Measurements from ENCODE around the gene POLR3E.
"Not testable (repeated sequence)": the region's sequence is repeated elsewhere in the genome, so short reads cannot be mapped to it uniquely, and the experiment has no call there.

The POLR3E gene

GRCh38 chr16:22293137-22294106 lies 3.8 kb upstream of the POLR3E start:
- no peak for DNase-seq (ENCODE audit: low read depth, low spot score)

- no peak for DNase-seq (ENCODE audit: low read depth, low spot score)
Observed at GRCh38 chr16:22296225-22297113, 740 bp upstream of the POLR3E start.

DNA sequence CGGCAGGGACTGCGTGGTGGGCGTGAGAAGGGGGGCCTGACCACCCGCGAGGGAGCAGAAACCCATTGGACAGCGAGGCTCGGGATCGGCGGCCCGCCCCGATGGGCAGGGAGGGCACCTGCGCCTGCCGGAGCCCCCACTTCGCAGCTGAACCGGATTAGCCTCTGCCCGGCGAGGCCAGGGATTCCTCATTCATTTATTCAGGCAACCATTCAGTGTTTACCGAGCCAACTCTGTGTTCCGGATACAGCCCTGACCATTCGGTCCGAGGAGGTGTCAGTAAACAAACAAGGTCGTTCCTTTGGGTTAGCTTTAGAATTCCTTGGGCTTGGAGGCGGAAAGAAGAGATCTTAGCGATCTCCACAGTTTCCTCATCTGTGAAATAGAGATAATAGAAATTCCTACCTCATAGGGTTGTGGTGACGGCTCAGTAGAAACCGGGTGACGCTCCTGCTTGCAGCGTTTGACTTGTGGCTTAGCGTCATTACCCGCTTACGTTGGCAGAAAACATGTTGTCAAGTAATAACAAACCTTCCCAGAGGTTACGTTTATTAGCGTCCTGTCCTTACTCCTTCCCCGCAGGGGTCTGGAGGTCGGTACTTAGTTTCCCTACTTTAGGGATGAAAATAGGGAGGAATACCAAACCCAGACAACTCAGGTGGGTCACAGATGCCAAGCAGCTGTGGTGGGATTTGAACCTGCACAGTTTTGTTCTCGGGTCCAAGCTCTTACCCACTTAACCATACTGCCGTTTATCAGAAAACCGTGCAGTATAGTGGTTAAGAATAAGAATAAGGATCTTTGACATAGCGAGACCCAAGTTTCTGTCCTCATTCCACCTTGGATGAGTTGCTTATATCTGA lies 893 bp downstream of the POLR3E start:
- DNase-seq (ENCODE audit: low read depth, low spot score) = peak; percentile 94

DNA sequence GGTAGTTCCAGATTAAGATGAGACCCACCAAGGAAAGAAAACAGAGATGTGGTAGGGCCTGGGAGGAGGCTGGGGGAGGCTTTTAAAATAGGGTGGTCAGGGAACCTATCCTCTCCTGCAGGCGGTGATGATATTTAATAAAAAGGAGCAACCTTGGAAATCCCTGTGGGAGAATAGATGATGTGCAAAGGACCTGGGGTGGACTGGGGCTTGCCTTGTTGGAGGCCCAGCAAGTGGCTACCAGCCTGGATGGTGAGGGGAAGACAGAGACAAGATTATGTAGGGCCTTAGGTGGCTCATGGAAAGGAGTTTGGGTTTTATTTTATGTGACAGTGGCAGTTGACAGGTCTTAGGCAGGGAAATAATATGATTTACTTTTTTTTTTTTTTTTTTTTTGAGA lies 1.8 kb downstream of the POLR3E start:
- no peak for DNase-seq (ENCODE audit: low read depth, low spot score)

DNA sequence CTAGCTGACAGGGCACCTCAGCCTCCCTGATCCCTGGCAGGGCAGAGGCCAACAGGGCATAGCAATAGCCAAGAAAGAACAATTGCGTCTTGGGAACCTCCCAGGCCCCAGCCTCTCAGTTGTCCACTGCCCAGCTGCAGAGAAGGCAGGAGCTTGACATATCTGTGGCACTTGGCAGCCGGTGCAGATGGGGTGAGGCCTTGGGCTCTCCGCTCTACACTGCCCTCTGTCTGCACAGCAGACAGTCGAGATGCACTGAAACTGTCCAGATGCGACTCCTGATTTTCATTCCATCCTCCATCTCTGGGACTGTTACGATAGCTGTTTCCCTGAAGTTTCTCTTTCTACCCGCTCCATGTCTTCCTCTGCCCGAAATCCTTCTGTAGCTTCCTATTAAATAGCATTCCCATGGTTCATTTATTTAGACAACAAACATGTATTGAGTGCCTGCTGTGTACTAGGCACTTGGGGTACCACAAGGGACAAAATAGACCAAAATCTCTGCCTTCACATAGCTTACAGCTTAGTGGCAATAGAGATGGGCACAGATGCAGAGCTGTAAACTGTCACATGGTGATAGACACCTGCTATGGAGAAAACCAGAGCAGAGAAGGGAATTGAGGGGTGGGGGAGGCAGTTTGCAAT lies 3.3 kb downstream of the POLR3E start:
- DNase-seq (ENCODE audit: low read depth, low spot score) = peak; percentile 68

DNA sequence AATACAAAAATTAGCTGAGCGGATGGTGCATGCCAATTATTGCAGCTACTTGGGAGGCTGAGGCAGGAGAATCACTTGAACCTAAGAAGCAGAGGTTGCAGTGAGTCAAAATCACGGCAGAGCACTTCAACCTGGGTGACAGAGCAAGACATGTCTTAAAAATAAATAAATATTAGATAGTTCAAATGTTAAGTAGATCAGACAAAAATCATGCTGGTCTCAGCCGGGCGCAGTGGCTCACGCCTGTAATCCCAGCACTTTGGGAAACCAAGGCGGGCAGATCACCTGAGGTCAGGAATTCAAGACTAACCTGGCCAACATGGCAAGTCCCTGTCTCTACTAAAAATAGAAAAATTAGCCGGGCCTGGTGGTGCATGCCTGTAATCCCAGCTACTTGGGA lies 4.2 kb downstream of the POLR3E start:
- not testable (repeated sequence) for DNase-seq (ENCODE audit: low read depth, low spot score)

GRCh38 chr16:22302776-22303363 lies 5.7 kb downstream of the POLR3E start:
- DNase-seq (ENCODE audit: low read depth, low spot score) = no peak

GRCh38 chr16:22304411-22304810 lies 7.2 kb downstream of the POLR3E start:
- no peak for DNase-seq (ENCODE audit: low read depth, low spot score)

GRCh38 chr16:22306788-22307187 lies 9.6 kb downstream of the POLR3E start:
- no peak for DNase-seq (ENCODE audit: low read depth, low spot score)

GRCh38 chr16:22307838-22308237 lies 10.6 kb downstream of the POLR3E start:
- DNase-seq (ENCODE audit: low read depth, low spot score) = no peak

DNA sequence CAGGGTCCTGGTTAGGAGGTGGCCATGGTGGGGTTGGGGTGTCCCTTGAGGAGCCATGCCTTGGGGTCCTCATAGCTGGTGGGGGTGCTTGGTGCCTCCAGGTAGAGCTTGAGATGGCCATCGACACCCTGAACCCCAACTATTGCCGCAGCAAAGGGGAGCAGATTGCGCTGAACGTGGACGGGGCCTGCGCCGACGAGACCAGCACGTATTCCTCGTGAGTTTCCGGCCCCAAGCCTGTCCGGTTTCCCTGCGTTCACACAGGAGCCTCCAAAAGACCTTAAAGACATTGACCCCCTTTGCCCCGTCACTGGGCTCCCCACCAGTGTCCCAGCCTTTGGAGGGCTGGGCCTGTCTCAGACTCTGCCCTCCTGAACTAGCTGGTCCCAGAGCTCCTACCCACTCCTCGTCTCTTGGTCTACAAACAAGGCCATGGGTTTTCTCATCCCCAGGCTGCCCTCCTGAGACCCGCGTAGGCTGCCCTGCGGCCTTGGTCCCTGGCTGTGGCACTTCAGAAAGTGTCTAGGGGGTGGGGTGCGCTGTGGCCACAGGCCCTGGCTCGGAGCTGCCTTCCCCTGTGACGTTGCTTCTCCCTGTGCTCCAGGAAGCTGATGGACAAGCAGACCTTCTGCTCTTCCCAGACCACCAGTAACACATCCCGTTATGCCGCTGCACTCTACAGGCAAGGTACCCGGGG lies 11.8 kb downstream of the POLR3E start:
- no peak for DNase-seq (ENCODE audit: low read depth, low spot score)

- no peak for DNase-seq (ENCODE audit: low read depth, low spot score)
Observed at GRCh38 chr16:22311520-22311919, 14.3 kb downstream of the POLR3E start.

DNA sequence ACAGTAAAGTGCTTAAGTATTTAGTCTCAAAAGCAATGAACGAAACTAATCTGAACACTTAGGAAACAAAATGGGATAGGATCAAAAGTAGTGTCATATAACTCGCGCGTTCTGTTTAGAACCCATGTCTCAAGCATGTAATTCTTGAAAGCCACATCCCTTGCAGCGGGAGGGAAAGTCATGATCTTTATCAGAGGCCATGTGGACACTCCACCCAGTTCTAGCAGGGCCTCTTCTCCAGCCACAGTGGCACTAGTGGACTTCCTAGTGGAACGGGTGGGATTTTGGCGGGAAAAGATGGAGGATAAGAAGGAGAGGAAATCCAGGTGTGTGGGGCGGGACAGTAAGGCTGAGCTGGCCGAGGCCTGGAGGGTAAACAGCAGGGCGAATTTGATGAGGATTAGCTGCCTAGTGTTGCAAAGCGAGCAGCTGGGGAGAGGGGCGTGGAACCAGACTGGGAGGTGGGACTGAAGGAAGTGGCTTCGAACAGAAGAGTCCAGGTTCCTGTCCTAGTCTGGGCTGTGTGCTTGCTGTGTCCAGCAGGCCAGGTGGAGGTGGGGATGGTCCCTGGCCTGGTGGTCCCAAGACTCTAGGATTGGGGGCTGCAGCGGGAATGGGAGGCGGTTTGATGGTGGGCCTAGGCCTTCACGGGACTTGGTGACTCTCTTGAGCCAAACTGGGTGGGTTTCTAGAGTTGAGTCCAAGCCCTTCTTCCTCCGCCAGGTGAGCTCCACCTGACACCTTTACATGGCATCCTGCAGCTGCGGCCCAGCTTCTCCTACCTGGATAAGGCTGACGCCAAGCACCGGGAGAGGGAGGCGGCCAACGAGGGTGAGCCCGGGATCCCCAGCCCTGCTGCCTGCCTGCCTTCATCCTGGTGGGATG lies 15.9 kb downstream of the POLR3E start:
- DNase-seq (ENCODE audit: low read depth, low spot score) = no peak

DNA sequence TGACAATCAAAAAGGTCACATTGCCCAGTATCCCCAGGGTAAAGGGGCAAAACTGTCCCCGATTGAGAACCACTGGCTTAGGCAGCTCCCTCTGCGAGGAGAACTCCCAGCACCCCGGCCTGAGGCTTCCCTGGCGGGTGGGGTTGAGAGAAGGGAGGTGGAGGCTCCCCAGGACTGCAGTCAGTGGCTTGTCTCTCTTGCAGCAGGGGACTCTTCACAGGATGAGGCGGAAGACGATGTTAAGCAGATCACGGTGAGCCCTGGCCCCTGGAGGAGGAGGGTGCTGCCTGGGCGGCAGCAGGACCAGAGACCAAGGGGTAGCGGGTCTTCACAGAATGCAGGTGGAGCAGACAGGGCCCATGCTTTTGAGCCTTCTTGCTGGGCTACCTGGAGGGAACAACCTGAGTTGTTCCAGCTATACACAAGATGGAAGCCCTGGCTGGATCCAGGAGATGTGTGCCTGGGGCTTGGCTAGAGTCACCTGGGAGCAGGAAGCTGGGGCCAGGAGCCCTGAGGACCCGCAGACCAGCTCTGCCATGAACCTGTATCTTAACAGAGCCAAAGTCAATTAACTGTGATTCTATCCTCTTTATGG lies 16.8 kb downstream of the POLR3E start:
- DNase-seq (ENCODE audit: low read depth, low spot score) = no peak

- DNase-seq (ENCODE audit: low read depth, low spot score) = no peak
Observed at GRCh38 chr16:22314661-22315626, 17.7 kb downstream of the POLR3E start.

DNA sequence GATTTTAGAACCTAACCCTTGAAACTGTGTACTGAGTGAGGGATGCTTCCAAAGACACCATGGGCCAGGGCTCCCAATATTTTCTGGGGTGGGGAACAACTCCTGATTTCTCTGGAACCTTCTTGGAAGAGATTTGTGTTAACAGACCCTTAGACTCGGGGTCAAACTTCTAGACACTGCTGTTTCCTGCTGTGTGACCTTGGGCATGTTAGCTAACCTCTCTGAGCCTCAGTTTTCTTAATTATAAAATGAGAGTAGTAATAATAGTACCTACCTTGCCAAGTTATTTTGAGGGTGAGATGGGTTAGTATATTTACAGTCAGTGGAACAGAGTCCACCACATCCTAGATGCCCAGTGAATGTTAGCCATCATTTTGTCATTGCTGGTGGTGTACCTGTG lies 18.8 kb downstream of the POLR3E start:
- no peak for DNase-seq (ENCODE audit: low read depth, low spot score)

DNA sequence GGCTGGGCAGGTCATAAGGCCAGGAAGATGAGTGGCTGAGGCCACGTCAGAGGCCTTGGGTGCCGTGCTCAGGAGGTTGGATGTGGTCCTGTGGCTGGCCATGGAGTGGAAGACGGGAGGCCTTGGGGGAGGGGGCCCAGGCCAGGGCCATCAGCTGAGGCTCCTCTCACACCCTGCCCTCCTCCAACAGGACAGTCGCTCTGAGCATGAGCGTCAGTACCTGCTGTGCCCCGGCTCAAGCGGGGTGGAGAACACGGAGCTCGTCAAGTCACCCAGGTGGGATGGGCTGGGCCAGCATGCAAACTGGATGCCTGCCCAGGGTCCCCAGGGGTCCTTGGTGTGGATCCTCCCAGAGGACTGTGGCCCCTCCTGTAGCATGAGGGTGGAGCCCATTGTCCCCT lies 19.2 kb downstream of the POLR3E start:
- no peak for DNase-seq (ENCODE audit: low read depth, low spot score)
